Left ventricle myocardium superior (tissue), 1 donor: ENCODE data around the gene TPRG1. TPM values are rescaled to one million over a fixed set of nuclear protein-coding genes. Genes with fewer than 3 reads are reported as not detected.

Source experiments
- ATAC-seq: fragments of 200-7000 bp; cut with Tn5 transposase; one replicate; pipeline ENCODE4 v1.9.1; 2020; ENCODE audit warnings: mild to moderate bottlenecking, moderate library complexity
- DNase-seq: peaks from one replicate; pipeline ENCODE4 v3.0.0-alpha.2; 2020
- intact Hi-C: fragments of 100-400 bp; cut with micrococcal nuclease; formaldehyde crosslinking; loops from one replicate; pipeline ENCODE4 v1.11.0; 2022
- total RNA-seq: library from RNA; stranded (reverse); fragmentation: NEBNext Ultra II Directional; extraction: Animal tissue kit (Norgen Biotek cat#: 25700); gene quantifications from one replicate; pipeline ENCODE4 v1.2.1, GENCODE V29; 2021
- donor health status: DM: no; HTN: yes; CAD: no; lungs with severe emphysema.

TPRG1 gene
- total RNA-seq, 1 donor from 2014 or later, result 2.7 TPM

GRCh38 chr3:189158034-189158433, 13.7 kb upstream of the TPRG1 start:
- intact Hi-C loops, result no loop called here
- no peak for ATAC-seq
- no peak for DNase-seq

- no peak for DNase-seq
- intact Hi-C loops, result no loop called here
- ATAC-seq, result no peak
These were observed 11.1 kb upstream of the TPRG1 start for GRCh38 chr3:189160519-189161309.

GRCh38 chr3:189165092-189165612, 6.6 kb upstream of the TPRG1 start:
- DNase-seq (no peak), ATAC-seq (no peak)

GRCh38 chr3:189166321-189166720, 5.5 kb upstream of the TPRG1 start:
- intact Hi-C loops, result no loop called here
- ATAC-seq (no peak), DNase-seq (no peak)

More at GRCh38 chr3:189165092-189165612, 6.6 kb upstream of the TPRG1 start:
- intact Hi-C loops, result no loop called here

GRCh38 chr3:189167027-189167766, 4.6 kb upstream of the TPRG1 start:
- intact Hi-C loops, result no loop called here
- ATAC-seq (no peak), DNase-seq (no peak)

- DNase-seq, result no peak
- no peak for ATAC-seq
These were observed 3.1 kb upstream of the TPRG1 start for GRCh38 chr3:189168711-189169110.

GRCh38 chr3:189169728-189170127, 2.0 kb upstream of the TPRG1 start:
- DNase-seq, result no peak
- intact Hi-C loops, result no loop called here
- no peak for ATAC-seq

More at GRCh38 chr3:189168711-189169110, 3.1 kb upstream of the TPRG1 start:
- intact Hi-C loops, result no loop called here

- intact Hi-C loops, result no loop called here
These were observed 1.2 kb upstream of the TPRG1 start for GRCh38 chr3:189170559-189170958.

GRCh38 chr3:189172668-189173419, 1.1 kb downstream of the TPRG1 start:
- DNase-seq, result no peak
- no peak for ATAC-seq
- intact Hi-C loops, result no loop called here

More at GRCh38 chr3:189170559-189170958, 1.2 kb upstream of the TPRG1 start:
- ATAC-seq (no peak), DNase-seq (no peak)

- DNase-seq, result no peak
- ATAC-seq, result no peak
- intact Hi-C loops, result no loop called here
These were observed 12.8 kb downstream of the TPRG1 start for GRCh38 chr3:189184566-189184965.

- DNase-seq, result no peak
- ATAC-seq, result peak; percentile 81
- intact Hi-C loops, result no loop called here
These were observed 14.3 kb downstream of the TPRG1 start for GRCh38 chr3:189186101-189186500.

GRCh38 chr3:189188466-189188865, 16.7 kb downstream of the TPRG1 start:
- intact Hi-C loops, result no loop called here
- DNase-seq (no peak), ATAC-seq (peak; percentile 88)

- no peak for ATAC-seq
- no peak for DNase-seq
- intact Hi-C loops, result no loop called here
These were observed 21.0 kb downstream of the TPRG1 start for GRCh38 chr3:189192725-189193124.

- intact Hi-C loops, result no loop called here
- no peak for ATAC-seq
- DNase-seq, result no peak
These were observed 23.5 kb downstream of the TPRG1 start for GRCh38 chr3:189195302-189195701.

- ATAC-seq (no peak), DNase-seq (no peak)
- intact Hi-C loops, result no loop called here
These were observed 30.3 kb downstream of the TPRG1 start for GRCh38 chr3:189202106-189202505.

GRCh38 chr3:189202583-189202982, 30.8 kb downstream of the TPRG1 start:
- DNase-seq (no peak), ATAC-seq (no peak)
- intact Hi-C loops, result no loop called here

- intact Hi-C loops, result no loop called here
- no peak for DNase-seq
- no peak for ATAC-seq
These were observed 32.5 kb downstream of the TPRG1 start for GRCh38 chr3:189204167-189204866.

GRCh38 chr3:189204937-189205336, 33.2 kb downstream of the TPRG1 start:
- ATAC-seq (no peak), DNase-seq (no peak)
- intact Hi-C loops, result no loop called here

- DNase-seq (no peak), ATAC-seq (no peak)
- intact Hi-C loops, result no loop called here
These were observed 38.5 kb downstream of the TPRG1 start for GRCh38 chr3:189210251-189210770.
